OCI-LY7 (cell line): Measurements from ENCODE around the gene KLHL26.

Experiments
- CTCF ChIP-seq: fragments of 200-600 bp; sonication (generic); conservative IDR thresholded peaks from 2 replicates; pipeline ENCODE4 v1.5.1; 2014; ENCODE audit warnings: mild to moderate bottlenecking, antibody characterized with exemption, low read length, moderate library complexity, mixed read lengths
- EZH2phosphoT487 ChIP-seq: fragments of 200-600 bp; sonication (generic); IDR thresholded peaks from 2 replicates; pipeline ENCODE4 v1.6.1; 2018; ENCODE audit warnings: low read depth, borderline replicate concordance, mild to moderate bottlenecking, mixed run types, antibody characterized with exemption, low read length, moderate library complexity, mixed read lengths

DNA sequence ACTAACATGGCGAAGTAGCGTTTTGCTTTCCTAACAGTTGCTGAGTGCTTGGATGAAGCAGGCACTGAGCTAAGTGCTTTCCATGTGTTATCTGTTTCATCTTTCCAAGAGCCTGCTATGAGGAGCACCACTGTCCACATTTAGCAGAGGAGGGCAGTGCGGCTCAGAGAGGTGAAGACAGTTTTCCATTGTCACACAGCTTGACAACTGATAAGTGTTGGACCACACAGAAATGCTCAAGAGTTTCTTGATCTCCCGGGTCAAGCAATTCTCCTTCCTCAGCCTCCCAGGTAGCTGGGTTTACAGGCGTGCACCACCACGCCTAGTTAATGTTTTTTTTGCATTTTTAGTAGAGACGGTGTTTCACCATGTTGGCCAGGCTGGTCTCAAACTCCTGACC, 39.9 kb downstream of the KLHL26 start:
- no peak for TF ChIP-seq CTCF
- no peak for TF ChIP-seq EZH2phosphoT487
